DMS79 treated with DMSO at 0.1 percent for 48 hours (cell line): ENCODE data around the gene INAFM2.

Experiments
- DNase-seq: peaks from one replicate; lab custom pipeline; 2025; lab: John Stamatoyannopoulos, UW

The INAFM2 gene

DNA sequence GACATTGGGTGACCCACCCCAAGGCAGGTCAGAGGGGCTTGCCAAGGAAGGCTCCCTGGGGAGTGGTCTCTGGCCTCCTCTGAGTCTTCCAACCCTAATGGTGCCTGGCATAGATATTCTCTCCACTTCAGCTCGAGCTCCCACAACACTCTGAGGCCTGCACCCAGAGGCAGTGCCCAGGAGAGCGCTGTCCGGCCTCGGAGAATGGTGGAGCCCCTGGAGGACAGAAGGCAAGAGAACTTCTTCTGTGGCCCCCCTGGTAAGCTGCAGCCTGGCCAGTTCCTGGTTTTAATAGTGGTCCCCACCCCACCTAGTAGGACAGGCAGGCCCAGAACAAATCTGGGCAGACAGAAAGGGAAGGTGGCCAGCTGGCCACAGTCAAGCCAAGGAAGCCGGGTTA lies 41.5 kb downstream of the INAFM2 start:
- DNase-seq, result no peak

DNA sequence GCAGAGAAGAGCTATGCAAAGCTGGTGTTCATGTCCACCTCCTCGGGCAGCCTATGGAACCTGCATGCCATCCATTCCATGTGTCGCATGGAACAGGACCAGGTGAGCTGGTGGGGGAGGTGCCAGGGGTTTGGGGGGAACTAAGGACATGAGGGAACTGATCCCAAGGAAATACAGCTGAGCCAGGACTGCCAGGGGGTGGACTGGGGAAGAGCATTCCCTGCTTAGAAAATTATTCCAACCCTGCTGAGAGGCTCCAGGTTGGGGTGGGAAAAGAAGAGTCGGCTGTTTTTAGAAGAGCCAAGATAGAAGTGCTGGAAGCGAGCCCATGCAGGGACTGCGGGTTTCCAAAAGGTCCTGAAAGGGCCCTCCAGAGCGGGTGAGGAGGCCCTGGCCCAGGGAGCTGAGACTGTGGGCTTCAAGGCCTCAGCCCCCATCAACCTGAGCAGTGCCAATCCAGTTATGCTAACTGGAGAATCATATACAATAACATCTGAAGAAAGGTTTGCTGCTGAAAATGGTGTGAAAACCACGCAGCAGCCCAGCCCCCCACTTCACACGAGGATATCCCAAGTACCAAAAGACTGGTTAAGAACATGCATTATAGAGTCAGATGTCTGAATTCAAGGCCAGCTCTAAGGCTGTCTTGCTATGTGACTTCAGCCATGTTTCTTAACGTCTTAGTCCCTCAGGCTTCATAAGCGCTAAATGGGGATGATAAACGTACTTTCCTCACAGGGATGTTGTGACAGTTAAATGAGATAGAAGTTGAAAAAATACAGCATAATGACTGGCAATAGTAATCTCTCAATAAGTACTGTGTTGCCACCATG lies 42.3 kb downstream of the INAFM2 start:
- DNase-seq, result no peak

DNA sequence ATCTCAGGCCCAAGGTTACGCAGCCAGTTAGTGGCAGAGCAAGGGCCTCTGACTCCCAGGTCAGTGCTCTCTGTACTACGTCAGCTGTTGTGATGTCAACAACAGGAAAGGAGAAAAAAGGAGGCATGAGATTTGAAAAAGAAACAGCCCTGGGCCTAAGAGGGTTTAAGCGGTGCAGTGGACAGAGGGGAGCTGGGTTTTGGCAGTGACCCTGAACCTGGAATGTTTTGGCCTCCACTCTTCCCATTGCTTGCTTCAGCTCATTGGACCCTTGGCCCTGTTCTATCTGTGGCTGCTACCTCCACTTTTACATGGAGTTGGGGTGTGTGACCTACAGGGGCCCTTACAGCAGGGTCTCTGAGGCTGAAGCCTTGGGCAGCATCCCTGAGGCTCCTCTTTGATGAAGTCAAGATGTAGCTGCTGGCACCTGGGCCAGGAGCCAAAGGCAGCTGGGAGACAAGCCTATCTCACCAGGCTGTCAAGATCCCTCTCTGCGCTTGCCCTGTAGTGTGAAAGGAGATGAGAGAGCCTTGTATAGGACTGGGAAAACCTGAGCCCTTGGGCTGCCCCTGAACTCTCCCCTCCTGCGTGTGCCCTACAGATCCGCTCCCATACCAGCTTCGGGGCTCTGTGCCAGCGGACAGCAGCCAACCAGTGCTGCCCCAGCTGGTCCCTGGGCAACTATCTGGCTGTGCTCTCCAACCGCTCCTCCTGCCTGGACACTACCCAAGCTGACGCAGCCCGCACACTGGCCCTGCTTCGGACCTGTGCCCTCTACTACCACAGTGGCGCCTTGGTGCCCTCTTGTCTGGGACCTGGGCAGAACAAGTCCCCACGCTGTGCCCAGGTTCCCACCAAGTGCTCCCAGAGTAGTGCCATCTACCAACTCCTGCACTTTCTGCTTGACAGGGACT lies 43.2 kb downstream of the INAFM2 start:
- DNase-seq, result no peak

DNA sequence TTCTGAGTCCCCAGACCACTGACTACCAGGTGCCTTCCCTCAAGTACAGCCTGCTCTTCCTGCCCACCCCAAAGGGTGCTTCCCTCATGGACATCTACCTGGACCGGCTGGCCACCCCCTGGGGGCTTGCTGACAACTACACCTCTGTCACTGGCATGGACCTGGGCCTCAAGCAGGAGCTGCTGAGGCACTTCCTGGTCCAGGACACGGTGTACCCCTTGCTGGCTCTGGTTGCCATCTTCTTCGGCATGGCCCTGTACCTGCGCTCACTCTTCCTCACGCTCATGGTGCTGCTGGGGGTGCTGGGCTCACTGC lies 43.8 kb downstream of the INAFM2 start:
- no peak for DNase-seq

DNA sequence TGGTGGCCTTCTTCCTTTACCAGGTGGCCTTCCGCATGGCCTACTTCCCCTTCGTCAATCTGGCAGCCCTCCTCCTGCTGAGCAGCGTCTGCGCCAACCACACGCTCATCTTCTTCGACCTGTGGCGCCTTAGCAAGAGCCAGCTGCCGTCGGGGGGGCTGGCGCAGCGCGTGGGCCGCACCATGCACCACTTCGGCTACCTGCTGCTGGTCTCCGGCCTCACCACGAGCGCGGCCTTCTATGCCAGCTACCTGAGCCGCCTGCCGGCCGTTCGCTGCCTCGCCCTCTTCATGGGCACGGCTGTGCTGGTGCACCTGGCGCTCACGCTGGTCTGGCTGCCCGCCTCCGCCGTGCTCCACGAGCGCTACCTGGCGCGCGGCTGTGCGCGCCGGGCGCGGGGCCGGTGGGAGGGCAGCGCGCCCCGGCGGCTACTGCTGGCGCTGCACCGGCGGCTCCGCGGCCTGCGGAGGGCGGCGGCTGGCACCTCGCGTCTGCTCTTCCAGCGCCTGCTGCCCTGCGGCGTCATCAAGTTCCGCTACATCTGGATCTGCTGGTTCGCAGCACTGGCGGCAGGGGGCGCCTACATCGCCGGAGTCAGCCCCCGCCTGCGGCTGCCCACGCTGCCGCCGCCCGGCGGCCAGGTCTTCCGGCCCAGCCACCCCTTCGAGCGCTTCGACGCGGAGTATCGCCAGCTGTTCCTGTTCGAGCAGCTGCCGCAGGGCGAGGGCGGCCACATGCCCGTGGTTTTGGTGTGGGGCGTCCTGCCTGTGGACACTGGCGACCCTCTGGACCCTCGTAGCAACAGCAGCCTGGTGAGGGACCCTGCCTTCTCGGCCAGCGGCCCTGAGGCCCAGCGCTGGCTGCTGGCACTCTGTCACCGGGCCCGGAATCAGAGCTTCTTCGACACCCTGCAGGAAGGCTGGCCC lies 44.5 kb downstream of the INAFM2 start:
- no peak for DNase-seq

DNA sequence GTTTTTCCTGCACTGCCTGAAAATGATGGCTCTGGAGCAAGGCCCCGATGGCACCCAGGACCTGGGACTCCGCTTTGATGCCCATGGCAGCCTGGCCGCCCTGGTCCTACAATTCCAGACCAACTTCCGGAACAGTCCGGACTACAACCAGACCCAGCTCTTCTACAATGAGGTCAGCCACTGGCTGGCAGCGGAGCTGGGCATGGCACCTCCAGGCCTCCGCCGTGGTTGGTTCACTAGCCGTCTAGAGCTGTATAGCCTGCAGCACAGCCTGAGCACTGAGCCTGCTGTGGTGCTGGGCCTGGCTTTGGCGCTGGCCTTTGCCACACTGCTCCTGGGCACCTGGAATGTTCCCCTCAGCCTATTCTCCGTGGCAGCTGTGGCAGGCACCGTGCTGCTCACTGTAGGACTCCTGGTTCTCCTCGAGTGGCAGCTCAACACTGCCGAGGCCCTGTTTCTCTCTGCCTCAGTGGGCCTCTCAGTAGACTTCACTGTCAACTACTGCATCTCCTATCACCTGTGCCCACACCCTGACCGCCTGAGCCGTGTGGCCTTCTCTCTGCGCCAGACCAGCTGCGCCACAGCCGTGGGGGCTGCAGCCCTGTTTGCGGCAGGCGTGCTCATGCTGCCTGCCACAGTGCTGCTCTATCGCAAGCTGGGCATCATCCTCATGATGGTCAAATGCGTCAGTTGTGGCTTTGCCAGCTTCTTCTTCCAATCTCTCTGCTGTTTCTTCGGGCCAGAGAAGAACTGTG lies 45.4 kb downstream of the INAFM2 start:
- DNase-seq, result no peak

DNA sequence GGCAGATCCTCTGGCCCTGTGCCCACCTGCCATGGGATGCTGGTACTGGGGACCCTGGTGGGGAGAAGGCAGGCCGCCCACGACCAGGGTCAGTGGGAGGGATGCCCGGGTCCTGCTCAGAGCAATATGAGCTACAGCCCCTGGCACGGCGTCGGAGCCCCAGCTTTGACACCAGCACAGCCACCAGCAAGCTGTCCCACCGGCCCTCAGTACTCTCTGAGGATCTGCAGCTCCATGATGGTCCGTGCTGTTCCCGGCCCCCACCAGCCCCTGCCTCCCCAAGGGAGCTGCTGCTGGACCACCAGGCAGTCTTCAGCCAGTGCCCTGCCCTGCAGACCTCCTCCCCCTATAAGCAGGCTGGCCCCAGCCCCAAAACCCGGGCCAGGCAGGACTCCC lies 46.0 kb downstream of the INAFM2 start:
- DNase-seq, result no peak

DNA sequence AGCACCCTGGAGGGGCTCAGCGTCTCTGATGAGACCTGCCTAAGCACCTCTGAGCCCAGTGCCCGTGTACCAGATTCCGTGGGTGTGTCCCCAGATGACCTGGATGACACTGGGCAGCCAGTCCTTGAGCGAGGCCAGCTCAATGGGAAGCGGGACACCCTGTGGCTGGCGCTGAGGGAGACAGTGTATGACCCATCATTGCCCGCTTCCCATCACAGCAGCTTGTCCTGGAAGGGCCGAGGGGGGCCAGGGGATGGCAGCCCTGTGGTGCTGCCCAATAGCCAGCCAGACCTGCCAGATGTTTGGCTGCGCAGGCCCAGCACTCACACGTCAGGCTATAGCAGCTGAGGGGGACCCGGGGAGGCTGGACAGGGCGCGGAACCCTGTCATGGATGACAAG lies 46.5 kb downstream of the INAFM2 start:
- DNase-seq, result no peak

DNA sequence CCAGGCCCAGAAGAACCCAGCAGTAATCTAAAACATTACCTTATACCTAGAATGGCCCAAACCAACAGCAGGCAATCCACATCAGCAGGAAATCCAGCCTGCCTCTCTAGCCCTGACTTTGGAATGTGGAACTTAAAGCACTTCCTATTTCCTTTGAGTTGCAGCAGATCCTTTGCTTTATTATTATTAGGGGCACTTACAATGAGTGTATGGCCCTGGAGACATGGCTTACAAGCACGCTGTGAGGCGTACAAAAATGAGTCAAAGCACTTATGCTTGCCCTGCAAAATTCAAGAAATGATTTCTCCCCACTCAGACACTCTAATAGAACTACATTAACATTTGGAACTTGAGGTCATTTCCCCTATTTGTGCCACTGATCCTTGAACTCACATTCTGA lies 49.5 kb downstream of the INAFM2 start:
- DNase-seq, result no peak
